HFFc6 (cell line): ENCODE measurements around the gene RGL3. TPM values are rescaled to one million over a fixed set of nuclear protein-coding genes. Genes with fewer than 3 reads are reported as not detected.

Source experiments
- DNase-seq: peaks from one replicate; pipeline ENCODE4 v3.0.0-alpha.2; 2018
- H3K27ac Mint-ChIP-seq: 2 replicates; pipeline ENCODE4 v1.8.0; 2020; ENCODE audit warnings: mild to moderate bottlenecking, mixed read lengths
- H3K27me3 Mint-ChIP-seq: 2 replicates; pipeline ENCODE4 v1.8.0; 2021; ENCODE audit warnings: mild to moderate bottlenecking, moderate library complexity, mixed read lengths; ENCODE audit not compliant: insufficient read depth
- H3K36me3 Mint-ChIP-seq: 2 replicates; pipeline ENCODE4 v1.8.0; 2021; ENCODE audit warnings: low read depth, mixed read lengths
- H3K4me1 Mint-ChIP-seq: 2 replicates; pipeline ENCODE4 v1.8.0; 2020; ENCODE audit warnings: low read depth, mixed read lengths
- H3K4me3 Mint-ChIP-seq: 2 replicates; pipeline ENCODE4 v1.8.0; 2020; ENCODE audit warnings: mild to moderate bottlenecking, moderate library complexity, mixed read lengths
- H3K9me3 Mint-ChIP-seq: 2 replicates; pipeline ENCODE4 v1.8.0; 2020; ENCODE audit warnings: mild to moderate bottlenecking, mixed read lengths
- total RNA-seq, 6 experiments: library from RNA; stranded (reverse); fragmentation: NEBNext Ultra II Directional; extraction: Animal tissue kit (Norgen Biotek cat#: 25700); gene quantifications; 2 replicates in 1 of 6; 3 replicates in 5 of 6; pipeline ENCODE4 v1.2.3, GENCODE V29; 2021
- TF ChIP-seq, protein P1 (sequence below): fragments of 200-600 bp; sonication (generic); IDR thresholded peaks from 2 replicates; pipeline ENCODE4 v1.5.0; 2021; ENCODE audit warnings: antibody characterized with exemption, mild to moderate bottlenecking

RGL3 gene
- total RNA-seq, 6 experiments from 2014 or later = 7.3 to 11.7 (median 8.9) TPM

DNA sequence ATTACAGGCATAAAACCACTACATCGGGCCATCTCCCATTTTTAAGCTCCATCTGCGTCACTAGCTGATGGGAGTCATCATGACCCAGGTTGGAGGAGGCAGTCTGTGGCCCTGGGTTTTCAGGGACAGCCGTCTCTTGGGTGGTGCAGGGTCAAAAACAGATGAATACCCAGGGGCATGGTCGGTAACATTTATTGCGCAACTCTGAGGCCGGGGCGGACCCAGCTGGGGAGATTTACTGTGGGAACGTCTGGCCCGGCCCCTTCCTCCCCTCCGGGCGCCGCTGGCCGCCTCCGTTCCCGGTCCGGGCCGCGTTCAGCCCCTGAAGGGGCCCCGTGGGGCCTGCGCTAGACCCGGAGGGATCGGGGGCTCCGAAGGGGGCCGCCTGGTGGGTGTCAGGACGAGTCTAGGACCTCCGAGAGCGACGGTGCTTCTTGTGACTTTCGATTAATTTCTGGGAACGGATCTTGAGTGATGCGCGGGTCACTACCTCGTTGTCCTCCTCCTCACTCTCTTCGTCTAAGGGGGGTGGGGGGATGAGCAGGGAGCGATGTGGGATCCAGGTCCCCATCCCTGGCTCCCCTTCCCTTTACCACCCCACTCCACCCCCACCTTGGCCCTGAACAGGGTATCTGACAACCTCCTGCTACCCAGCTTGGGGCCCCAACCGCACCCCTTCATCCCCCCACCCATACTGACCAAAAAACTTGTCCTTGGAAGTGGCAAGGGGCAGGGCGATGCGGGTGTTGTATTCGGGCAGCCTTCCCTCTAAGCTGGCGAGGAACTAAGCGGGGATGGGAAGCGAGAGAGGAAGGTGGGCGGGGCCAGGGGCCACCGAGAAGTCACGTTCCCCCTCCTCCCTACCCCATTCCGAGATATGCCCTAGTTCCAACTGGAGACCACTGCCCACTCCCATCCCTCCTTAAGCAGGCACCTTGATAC lies 1.6 kb upstream of the RGL3 start:
- peak overlapping the region; percentile 74 for H3K27ac Mint-ChIP-seq
- no peaks in the 10 kb centered on the region for H3K36me3 Mint-ChIP-seq

DNA sequence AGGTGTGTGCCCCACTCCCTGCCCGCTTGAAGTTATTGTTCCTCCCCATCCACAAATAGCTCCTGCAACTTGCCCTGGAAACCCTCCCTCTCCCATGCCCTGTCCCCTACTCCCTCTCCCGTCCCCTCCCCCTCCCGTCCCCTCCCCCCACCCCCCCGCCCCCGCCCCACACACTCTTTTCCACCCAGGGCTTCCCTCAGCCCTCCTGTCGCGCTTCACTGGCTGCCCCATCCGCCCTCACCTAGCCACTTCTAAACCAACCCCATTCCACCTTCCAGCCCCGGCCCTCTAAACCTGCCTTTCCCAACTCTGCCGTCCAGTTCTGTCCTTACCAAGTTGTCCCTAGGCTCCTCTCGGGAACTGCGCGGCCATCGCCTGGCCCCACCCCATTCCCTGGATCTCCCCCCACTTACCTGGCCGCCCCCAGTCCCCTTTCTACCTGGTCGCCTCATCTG lies 993 bp downstream of the RGL3 start:
- DNase-seq = no peak
- TF ChIP-seq, protein P1, sequence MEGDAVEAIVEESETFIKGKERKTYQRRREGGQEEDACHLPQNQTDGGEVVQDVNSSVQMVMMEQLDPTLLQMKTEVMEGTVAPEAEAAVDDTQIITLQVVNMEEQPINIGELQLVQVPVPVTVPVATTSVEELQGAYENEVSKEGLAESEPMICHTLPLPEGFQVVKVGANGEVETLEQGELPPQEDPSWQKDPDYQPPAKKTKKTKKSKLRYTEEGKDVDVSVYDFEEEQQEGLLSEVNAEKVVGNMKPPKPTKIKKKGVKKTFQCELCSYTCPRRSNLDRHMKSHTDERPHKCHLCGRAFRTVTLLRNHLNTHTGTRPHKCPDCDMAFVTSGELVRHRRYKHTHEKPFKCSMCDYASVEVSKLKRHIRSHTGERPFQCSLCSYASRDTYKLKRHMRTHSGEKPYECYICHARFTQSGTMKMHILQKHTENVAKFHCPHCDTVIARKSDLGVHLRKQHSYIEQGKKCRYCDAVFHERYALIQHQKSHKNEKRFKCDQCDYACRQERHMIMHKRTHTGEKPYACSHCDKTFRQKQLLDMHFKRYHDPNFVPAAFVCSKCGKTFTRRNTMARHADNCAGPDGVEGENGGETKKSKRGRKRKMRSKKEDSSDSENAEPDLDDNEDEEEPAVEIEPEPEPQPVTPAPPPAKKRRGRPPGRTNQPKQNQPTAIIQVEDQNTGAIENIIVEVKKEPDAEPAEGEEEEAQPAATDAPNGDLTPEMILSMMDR = no peak
- Mint-ChIP-seq H3K36me3 (no peaks in the 10 kb centered on the region), H3K4me3 (peak overlapping the region; percentile 87), H3K27ac (no peak overlapping the region), H3K4me1 (peaks cover 10% of the 10 kb centered on the region), H3K9me3 (no peaks in the 10 kb centered on the region), H3K27me3 (peaks cover 4% of the 10 kb centered on the region; the same call in 1 of the 2 replicates)

More for the DNA sequence above, 1.6 kb upstream of the RGL3 start:
- H3K9me3 Mint-ChIP-seq = no peaks in the 10 kb centered on the region
- TF ChIP-seq, protein P1 = no peak
- H3K27me3 Mint-ChIP-seq = peaks cover 8% of the 10 kb centered on the region; the same call in 1 of the 2 replicates
- peaks cover 10% of the 10 kb centered on the region for H3K4me1 Mint-ChIP-seq
- peak overlapping the region; percentile 84 for H3K4me3 Mint-ChIP-seq
- DNase-seq = peak; percentile 16

DNA sequence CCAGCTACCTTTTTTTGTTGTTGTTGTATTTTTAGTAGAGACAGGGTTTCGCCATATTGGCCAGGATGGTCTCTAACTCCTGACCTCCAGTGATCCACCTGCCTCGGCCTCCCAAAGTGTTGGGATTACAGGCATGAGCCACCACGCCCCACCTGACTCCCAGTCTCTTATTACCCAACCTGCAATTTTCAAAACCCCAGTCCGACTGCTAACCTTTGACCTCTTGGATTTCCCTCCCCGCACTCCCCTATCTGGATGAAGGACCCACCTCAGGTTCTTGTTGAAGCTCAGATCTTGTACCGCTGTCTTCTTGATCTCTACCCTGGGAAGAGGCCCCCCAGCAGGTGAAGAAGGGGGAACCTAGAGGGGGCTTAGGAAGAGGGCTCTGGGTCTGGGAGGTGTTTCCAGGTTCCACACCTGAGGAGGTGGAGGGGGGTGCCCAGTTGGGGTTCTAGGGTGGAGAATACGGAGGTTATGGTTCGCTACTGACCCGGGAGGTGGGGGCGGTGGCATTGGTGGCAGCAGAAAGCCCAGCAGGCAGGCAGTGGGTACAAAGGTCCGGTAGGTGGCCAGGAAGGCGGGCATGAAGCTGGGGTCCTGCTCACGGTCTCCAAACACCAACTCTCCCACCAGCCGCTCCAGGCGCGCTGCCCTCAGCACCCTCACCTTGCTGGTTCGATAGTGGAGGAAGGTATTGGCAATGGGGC lies 2.6 kb downstream of the RGL3 start:
- Mint-ChIP-seq H3K27me3 (peaks cover 1% of the 10 kb centered on the region; the same call in 1 of the 2 replicates), H3K27ac (no peak overlapping the region), H3K9me3 (no peaks in the 10 kb centered on the region), H3K36me3 (no peaks in the 10 kb centered on the region), H3K4me1 (peaks cover 10% of the 10 kb centered on the region), H3K4me3 (no peak overlapping the region)
- TF ChIP-seq, protein P1 = no peak
- DNase-seq = no peak

DNA sequence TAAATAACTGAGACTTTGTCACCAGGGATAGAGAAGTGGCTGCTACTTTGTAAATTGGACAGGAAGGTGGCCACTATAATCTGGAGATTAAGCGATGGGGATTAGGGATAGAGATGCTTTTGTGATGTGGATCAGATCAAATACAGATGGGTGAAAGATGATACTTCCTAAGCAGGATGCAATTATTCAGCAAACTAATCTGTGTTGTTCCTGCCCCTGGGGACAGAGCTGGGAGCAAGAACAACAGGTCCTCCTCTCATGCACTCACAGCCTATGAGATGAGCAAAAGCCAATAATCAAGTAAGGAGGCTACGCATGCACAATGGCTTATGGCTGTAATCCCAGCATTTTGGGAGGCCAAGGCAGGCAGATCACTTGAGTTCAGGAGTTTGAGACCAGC lies 4.6 kb downstream of the RGL3 start:
- DNase-seq = no peak
- no peak overlapping the region for H3K4me3 Mint-ChIP-seq
- no peaks in the 10 kb centered on the region for H3K9me3 Mint-ChIP-seq
- no peak overlapping the region for H3K27ac Mint-ChIP-seq
- no peaks in the 10 kb centered on the region for H3K36me3 Mint-ChIP-seq
- TF ChIP-seq, protein P1 = no peak
- H3K27me3 Mint-ChIP-seq = no peaks in the 10 kb centered on the region; the same call in 1 of the 2 replicates
- peaks cover 12% of the 10 kb centered on the region for H3K4me1 Mint-ChIP-seq

DNA sequence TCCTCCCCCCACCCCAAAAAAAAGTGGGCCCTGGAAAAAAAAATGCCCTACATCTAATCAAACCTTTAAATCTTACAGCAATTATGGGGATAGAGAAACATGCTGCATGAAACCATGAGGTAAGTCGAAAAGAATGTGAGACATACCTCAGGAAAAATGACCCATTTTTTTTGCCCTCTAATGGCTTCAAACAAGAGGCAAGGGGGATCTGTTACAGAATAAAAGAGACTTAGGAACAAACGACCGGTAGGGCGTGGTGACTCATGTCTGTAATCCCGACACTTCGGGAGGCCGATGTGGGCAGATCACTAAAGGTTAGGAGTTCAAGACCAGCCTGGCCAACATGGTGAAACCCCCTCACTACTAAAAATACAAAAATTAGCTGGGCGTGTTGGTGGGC lies 8.4 kb downstream of the RGL3 start:
- Mint-ChIP-seq H3K4me1 (peaks cover 12% of the 10 kb centered on the region), H3K27me3 (no peaks in the 10 kb centered on the region), H3K27ac (peak overlapping the region; percentile 24; the same call in 1 of the 2 replicates), H3K9me3 (no peaks in the 10 kb centered on the region), H3K36me3 (no peaks in the 10 kb centered on the region), H3K4me3 (no peak overlapping the region)
- TF ChIP-seq, protein P1 = no peak
- DNase-seq = peak; percentile 65
